Heart right ventricle (tissue), 16 donors: ENCODE measurements around the gene THOP1. TPM values are rescaled to one million over a fixed set of nuclear protein-coding genes. Genes with fewer than 3 reads are reported as not detected.

Experiments used
- ATAC-seq, 8 donors: fragments of 200-7000 bp; cut with Tn5 transposase; one replicate each; pipeline ENCODE4 v1.9.1; 2020; ENCODE audit warnings: mild to moderate bottlenecking in 8 of 8, moderate library complexity in 8 of 8, moderate number of reproducible peaks in 1 of 8
- DNase-seq, 2 donors: peaks; one replicate each; pipeline ENCODE4 v3.0.0-alpha.2; 2020
- H3K27ac ChIP-seq, 10 donors: fragments of 200-600 bp; sonication (generic) in 2 of 10; one replicate each; pipeline versions ENCODE4 v1.5.0 to v1.8.0; 2020 to 2022; ENCODE audit warnings: mild to moderate bottlenecking in 3 of 10
- H3K27me3 ChIP-seq, 7 donors: fragments of 200-600 bp; one replicate each; pipeline ENCODE4 v1.8.0; 2021 to 2022; ENCODE audit warnings: mild to moderate bottlenecking in 2 of 7
- H3K36me3 ChIP-seq, 9 donors: fragments of 200-600 bp; sonication (generic) in 1 of 9; one replicate each; pipeline versions ENCODE4 v1.5.0 to v1.8.0; 2020 to 2022; ENCODE audit warnings: mild to moderate bottlenecking in 2 of 9
- H3K4me1 ChIP-seq, 9 donors: fragments of 200-600 bp; sonication (generic) in 1 of 9; one replicate each; pipeline versions ENCODE4 v1.5.0 to v1.8.0; 2020 to 2022; ENCODE audit warnings: mild to moderate bottlenecking in 4 of 9
- H3K4me3 ChIP-seq, 10 donors: fragments of 200-600 bp; sonication (generic) in 2 of 10; one replicate each; pipeline versions ENCODE4 v1.5.0 to v1.8.0; 2020 to 2022; ENCODE audit warnings: mild to moderate bottlenecking in 7 of 10, moderate library complexity in 2 of 10
- H3K9me3 ChIP-seq, 11 donors: fragments of 200-600 bp in 10 of 11; sonication (generic) in 2 of 11; one replicate each; pipeline versions ENCODE4 v1.5.0 to v1.8.0; 2013 to 2022; ENCODE audit warnings: mild to moderate bottlenecking in 2 of 11, control low read depth in 1 of 11, moderate library complexity in 1 of 11
- CTCF ChIP-seq, 9 donors: fragments of 200-600 bp; sonication (generic) in 2 of 9; IDR thresholded peaks; one replicate each; pipeline versions ENCODE4 v1.5.0 to v1.8.0; 2021 to 2022; ENCODE audit warnings: antibody characterized with exemption in 9 of 9, mild to moderate bottlenecking in 5 of 9, moderate library complexity in 1 of 9
- WGBS, 2 donors: extraction: QIAGEN DNeasy Blood & Tissue Kit; methylation state at CpG; one replicate each; pipeline ENCODE4 v1.1.7; 2013; ENCODE audit warnings: inconsistent platforms in 1 of 2; 5-methylcytosine and 5-hydroxymethylcytosine counted together
- intact Hi-C, 10 donors: fragments of 100-400 bp; cut with DNase I; formaldehyde crosslinking; loops; one replicate each; pipeline versions ENCODE4 v1.11.1 to v1.14.2; 2022
- long read RNA-seq, 3 donors: library from polyadenylated mRNA; unstranded; transcript quantifications; one replicate each; pipeline ENCODE4 v2.0.0, GENCODE V29; 2020 to 2021
- polyA plus RNA-seq, 2 donors: library from polyadenylated mRNA; stranded (reverse); fragments of 200-250 nt; gene quantifications; one replicate each; pipeline ENCODE4 v1.2.3, GENCODE V29; 2013
- total RNA-seq, 10 donors: library from RNA; stranded (reverse); fragmentation: NEBNext Ultra II Directional in 3 of 10; extraction: Animal tissue kit (Norgen Biotek cat#: 25700) in 3 of 10; gene quantifications; one replicate each; pipeline versions ENCODE4 v1.2.1 to v1.2.4, GENCODE V29; 2021 to 2023
- donor health status: Arrhythmogenic right ventricular cardiomyopathy.
- donor health status: ischemic (EF 13 %, LVEDD 7.1; RV severe dilation, severe dysfunction).
- donor health status: healthy with polysubstance abuse.
- donor health status: DM: no; HTN: yes; CAD: no.
- donor health status: DM: no; HTN: no; CAD: no.
- donor health status: ischemic (EF 25% LVEDD 6.9; RV normal size, moderate dysfunction).
- donor health status: ischemic (EF 25% LVEDD 5.7; RV mildly dilated, moderate dysfunction).
- donor health status: healthy.
- donor health status: DM: yes; HTN: yes; CAD: no.
- donor health status: Ischemic cardiomyopathy.
- donor health status: ischemic (EF 35%, LVEDD 5.7; RV mildly dilated, moderate dysfunction).
- donor health status: nonischemic (EF 11% LVEDD 7.7; RV severe dilation, severe dysfunction).
- donor health status: DM: yes; HTN: yes; CAD: no.
- donor health status: PGD.
- donor health status: ischemic (EF 29% LVEDD 5.4; RV normal size, mild dysfunction).
- donor health status: nonischemic (EF 23%, LVEDD 6.1; RV moderate dilation, normal function).

THOP1 gene
- total RNA-seq (10 to 100 TPM; 37.5 to 72.5 (median 41.2) TPM), polyA plus RNA-seq (10 to 100 TPM; 84.1 to 85.3 TPM)
- long read RNA-seq, donor 1, full-length matches to known transcripts = 93 of 120 reads
- long read RNA-seq, donor 1, partial matches to known transcripts = 13 of 120 reads
- long read RNA-seq, donor 1, other reads (novel, unspliced or antisense) = 14 of 120 reads
- long read RNA-seq, donor 2, full-length matches to known transcripts = 55 of 67 reads
- long read RNA-seq, donor 2, partial matches to known transcripts = 6 of 67 reads
- long read RNA-seq, donor 2, other reads (novel, unspliced or antisense) = 6 of 67 reads
- long read RNA-seq, donor 3, full-length matches to known transcripts = 153 of 190 reads
- long read RNA-seq, donor 3, partial matches to known transcripts = 25 of 190 reads
- long read RNA-seq, donor 3, other reads (novel, unspliced or antisense) = 12 of 190 reads

DNA sequence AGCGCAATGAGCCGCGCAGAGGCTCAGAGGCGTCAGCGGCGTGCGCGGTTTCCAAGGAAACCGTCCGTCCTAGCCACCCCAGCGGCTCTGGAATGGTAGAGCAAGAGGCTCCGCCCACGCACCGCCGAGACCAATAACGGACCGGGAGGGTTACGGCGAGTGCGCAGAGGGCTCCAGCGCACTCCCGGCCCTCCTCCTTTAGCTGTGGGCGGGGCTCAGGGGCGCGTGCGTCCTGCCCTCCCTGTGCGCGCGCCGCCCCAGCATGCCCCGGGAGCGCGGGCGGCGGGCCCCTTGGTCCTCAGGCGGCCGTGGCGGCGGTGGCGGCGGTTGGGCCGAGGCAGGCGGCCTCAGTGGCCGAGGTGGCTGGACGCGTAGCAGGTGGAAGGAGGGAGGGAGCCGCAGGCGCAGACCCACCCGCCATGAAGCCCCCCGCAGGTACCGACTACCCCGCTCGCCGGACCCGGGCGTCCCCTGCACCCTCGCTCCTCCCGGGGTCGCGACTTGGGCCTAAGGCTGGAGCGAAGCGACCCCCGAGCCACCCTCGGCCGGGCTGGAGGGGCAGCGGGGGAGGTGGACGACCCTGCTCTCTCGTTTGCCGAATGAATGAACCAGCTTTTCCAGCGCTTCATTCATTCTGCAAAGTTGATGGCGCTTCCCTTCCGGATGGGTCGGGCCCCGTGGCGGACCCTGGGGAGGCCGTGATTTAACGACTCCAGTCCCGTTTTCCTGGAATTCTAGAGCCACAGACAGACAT is at the start of gene THOP1:
TSS of gene THOP1 (plus strand) at position 260 of the 754 bp plus-strand sequence. CDS start at position 420, 160 bp downstream.
- intact Hi-C loops = no loop called here
- peaks cover 0 to 10% (median 0%) of the 10 kb centered on the region in 9 donors for H3K36me3 ChIP-seq
- peaks cover 19 to 52% (median 45%) of the 10 kb centered on the region in 9 donors for H3K4me1 ChIP-seq

GRCh38 chr19:2736550-2737190 is 48.6 kb upstream of the THOP1 start:
- intact Hi-C loops = no loop called here
- WGBS, 2 donors = 95 to 96% methylated on average over 15 of the region's 15 CpGs
- no peaks in the 10 kb centered on the region for H3K27me3 ChIP-seq
- DNase-seq (no peak), ATAC-seq (no peak)
- H3K4me3 ChIP-seq = no peak overlapping the region
- H3K27ac ChIP-seq = no peak overlapping the region
- H3K36me3 ChIP-seq = peaks cover 0 to 51% (median 3%) of the 10 kb centered on the region in 9 donors
- peaks cover 0 to 5% (median 0%) of the 10 kb centered on the region in 11 donors for H3K9me3 ChIP-seq
- no peak for TF ChIP-seq CTCF (IDR thresholded peaks at IDR 0.05)
- peaks cover 3 to 31% (median 13%) of the 10 kb centered on the region in 9 donors for H3K4me1 ChIP-seq

More for the DNA sequence above, at the start of gene THOP1:
- Histone ChIP-seq H3K4me3 (peak within 1 kb of the TSS; percentile 54 to 99 (median 92)), H3K27me3 (no peaks in the 10 kb centered on the region), H3K27ac (peak within 1 kb of the TSS in 9 of 10 donors; percentile 57 to 86 (median 73)), H3K9me3 (no peaks in the 10 kb centered on the region)
- TF ChIP-seq CTCF (IDR thresholded peaks at IDR 0.05) = no peak
- ATAC-seq = peak; percentile 92 to 95 (median 93)
- 0 to 1% methylated on average over 58 to 71 of the region's 78 CpGs for WGBS, 2 donors
- DNase-seq = peak; percentile 98 to 99

GRCh38 chr19:2739602-2740313 is 45.5 kb upstream of the THOP1 start, which contains the start of gene SLC39A3:
SLC39A3 (minus strand) TSS chr19:2740017; CDS start chr19:2737257, 2,760 bp downstream.
- Histone ChIP-seq H3K27ac (peak within 1 kb of the TSS in 9 of 10 donors; percentile 48 to 87 (median 73)), H3K36me3 (peaks cover 0 to 22% (median 3%) of the 10 kb centered on the region in 9 donors), H3K9me3 (peaks cover 0 to 5% (median 0%) of the 10 kb centered on the region in 11 donors), H3K27me3 (peaks cover 0 to 4% (median 0%) of the 10 kb centered on the region in 7 donors), H3K4me3 (peak within 1 kb of the TSS; percentile 74 to 99 (median 92)), H3K4me1 (peaks cover 3 to 31% (median 13%) of the 10 kb centered on the region in 9 donors)
- intact Hi-C loops = no loop called here
- TF ChIP-seq CTCF (IDR thresholded peaks at IDR 0.05) = peak in 6 of 9 donors; percentile 10 to 27 (median 20)
- DNase-seq (peak; percentile 97 to 100), ATAC-seq (peak; percentile 99 to 100 (median 100))
- WGBS, 2 donors = 1% methylated on average over 64 of the region's 64 CpGs
